Activated CD8-positive, alpha-beta memory T cell treated with anti-CD3 and anti-CD28 coated beads for 48 hours (primary cell): ENCODE data around the gene EXD3.
"Not testable (repeated sequence)": the region's sequence is repeated elsewhere in the genome, so short reads cannot be mapped to it uniquely, and the experiment has no call there.

ENCODE experiments used
- DNase-seq, 3 experiments: peaks; one replicate each; pipeline ENCODE4 v3.0.0-alpha.2; 2020; ENCODE audit warnings: low read depth in 2 of 3, low spot score in 2 of 3

EXD3 gene

GRCh38 chr9:137262173-137262908, 160.6 kb downstream of the EXD3 start:
- not testable (repeated sequence) for DNase-seq
